ENCODE results near the gene RPS6KB1. TPM values are rescaled to one million over a fixed set of nuclear protein-coding genes. Genes with fewer than 3 reads are reported as not detected.

The RPS6KB1 gene
- total and polyA plus RNA-seq, 2 donors (not counting 1 experiment from before 2014, with no cell fraction given) = 15.6 to 69.7 TPM

DNA sequence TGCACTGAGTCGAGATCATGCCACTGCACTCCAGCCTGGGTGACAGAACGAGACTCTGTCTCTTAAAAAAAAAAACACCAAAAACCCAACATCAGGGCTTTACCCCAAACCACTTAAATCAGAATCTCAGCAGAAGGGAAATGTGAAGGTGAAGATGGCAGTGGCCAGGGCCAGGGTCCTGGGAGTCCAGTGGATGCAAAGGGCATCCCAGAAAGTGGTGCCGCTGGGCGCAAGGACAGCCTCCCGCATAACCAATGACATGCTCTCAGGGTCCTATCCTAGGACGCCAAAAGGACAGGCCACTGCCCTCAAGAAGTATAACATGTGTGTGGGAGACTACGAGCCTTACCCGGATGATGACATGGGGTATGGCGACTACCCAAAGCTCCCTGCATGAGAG, 8.1 kb upstream of the RPS6KB1 start:
- Histone ChIP-seq H3K9ac (ENCODE audit: low read length) (no peak overlapping the region), H3K27ac (ENCODE audit: low read length in 2 of 2) (no peak overlapping the region), H2AFZ (ENCODE audit: insufficient read depth, low read depth, low read length, poor library complexity, severe bottlenecking) (no peak overlapping the region), H3K27me3 (replicated peaks in 1 of 4; ENCODE audit: control extremely low read depth in 1 of 4, control insufficient read depth in 3 of 4, insufficient read depth in 4 of 4, low read length in 3 of 4) (no peaks in the 10 kb centered on the region), H3K36me3 (replicated peaks in 1 of 2; ENCODE audit: control extremely low read depth in 1 of 2, control insufficient read depth in 1 of 2, extremely low read depth in 1 of 2, insufficient read depth in 2 of 2, low read length in 1 of 2) (peaks cover 14 to 56% of the 10 kb centered on the region in 2 experiments), H4K20me1 (ENCODE audit: control insufficient read depth, insufficient read depth, low read length, poor library complexity, severe bottlenecking) (no peaks in the 10 kb centered on the region), H3K79me2 (ENCODE audit: control insufficient read depth, insufficient read depth, low read length) (peaks cover 13% of the 10 kb centered on the region), H3K4me2 (replicated peaks; ENCODE audit: low read depth, low read length, poor library complexity, severe bottlenecking) (no peak overlapping the region), H3K4me1 (ENCODE audit: control insufficient read depth in 2 of 2, insufficient read depth in 2 of 2, low read length in 2 of 2) (no peaks in the 10 kb centered on the region), H3K9me3 (ENCODE audit: control extremely low read depth in 1 of 3, control insufficient read depth in 2 of 3, insufficient read depth in 1 of 3, low read length in 2 of 3) (no peaks in the 10 kb centered on the region), H3K4me3 (ENCODE audit: control extremely low read depth in 1 of 5, extremely low read depth in 1 of 5, insufficient read depth in 1 of 5, low read depth in 2 of 5, low read length in 4 of 5) (no peak overlapping the region)
- 100% methylated on average over 7 of the region's 9 CpGs for WGBS (ENCODE audit: insufficient coverage)
- intact Hi-C loops (cut with micrococcal nuclease) = no loop called here
- TF ChIP-seq, protein P1, sequence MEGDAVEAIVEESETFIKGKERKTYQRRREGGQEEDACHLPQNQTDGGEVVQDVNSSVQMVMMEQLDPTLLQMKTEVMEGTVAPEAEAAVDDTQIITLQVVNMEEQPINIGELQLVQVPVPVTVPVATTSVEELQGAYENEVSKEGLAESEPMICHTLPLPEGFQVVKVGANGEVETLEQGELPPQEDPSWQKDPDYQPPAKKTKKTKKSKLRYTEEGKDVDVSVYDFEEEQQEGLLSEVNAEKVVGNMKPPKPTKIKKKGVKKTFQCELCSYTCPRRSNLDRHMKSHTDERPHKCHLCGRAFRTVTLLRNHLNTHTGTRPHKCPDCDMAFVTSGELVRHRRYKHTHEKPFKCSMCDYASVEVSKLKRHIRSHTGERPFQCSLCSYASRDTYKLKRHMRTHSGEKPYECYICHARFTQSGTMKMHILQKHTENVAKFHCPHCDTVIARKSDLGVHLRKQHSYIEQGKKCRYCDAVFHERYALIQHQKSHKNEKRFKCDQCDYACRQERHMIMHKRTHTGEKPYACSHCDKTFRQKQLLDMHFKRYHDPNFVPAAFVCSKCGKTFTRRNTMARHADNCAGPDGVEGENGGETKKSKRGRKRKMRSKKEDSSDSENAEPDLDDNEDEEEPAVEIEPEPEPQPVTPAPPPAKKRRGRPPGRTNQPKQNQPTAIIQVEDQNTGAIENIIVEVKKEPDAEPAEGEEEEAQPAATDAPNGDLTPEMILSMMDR (IDR thresholded peaks at IDR 0.05) = no peak
- no peak for TF ChIP-seq EZH2 (IDR thresholded peaks at IDR 0.05; ENCODE audit: borderline replicate concordance, insufficient read depth, low read depth, low read length, poor library complexity, severe bottlenecking)
- H3K4me3 Mint-ChIP-seq = no peak overlapping the region
- POLR2A ChIA-PET = interaction anchor here (0.6 to 0.7 kb wide), 2 partner anchors 113 to 180 kb away, joined by 4 to 5 read pairs; no protein-coding TSS in a partner anchor
- ATAC-seq (ENCODE audit: low read depth) (no peak), DNase-seq (no peak)
- CTCF ChIA-PET = no interaction called here
- H3K27ac Mint-ChIP-seq = no peak overlapping the region
- no peaks in the 10 kb centered on the region for H3K9me3 Mint-ChIP-seq (ENCODE audit: insufficient read depth)
- peaks cover 7% of the 10 kb centered on the region for H3K4me1 Mint-ChIP-seq
- H3K27me3 Mint-ChIP-seq = no peaks in the 10 kb centered on the region

DNA sequence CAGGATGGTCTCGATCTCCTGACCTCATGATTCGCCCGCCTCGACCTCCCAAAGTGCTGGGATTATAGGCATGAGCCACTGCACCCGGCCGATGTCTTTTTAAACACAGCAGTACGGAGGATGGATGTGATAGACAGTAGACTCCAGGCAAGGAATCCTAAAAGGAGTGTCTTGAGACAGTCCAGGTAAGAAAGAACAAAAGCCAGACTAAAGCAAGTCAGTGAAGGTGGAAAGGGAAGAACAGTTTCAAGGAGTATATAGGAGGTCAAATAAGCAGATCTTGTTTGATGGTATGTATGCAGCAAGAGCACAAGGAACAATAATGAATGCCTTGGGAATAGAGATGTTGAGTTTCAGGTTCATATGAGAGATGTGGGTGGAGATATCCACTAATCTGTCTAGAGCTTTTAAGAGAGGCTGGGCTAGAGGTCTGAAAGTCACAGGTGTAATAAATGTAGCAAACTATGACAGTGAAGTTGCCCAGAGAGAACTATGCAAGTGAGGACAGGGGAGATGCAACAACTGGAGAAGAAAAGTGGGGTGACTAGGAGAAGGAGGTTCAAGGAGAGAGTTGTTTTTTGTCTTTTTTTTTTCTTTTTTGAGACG, 4.7 kb upstream of the RPS6KB1 start:
- Mint-ChIP-seq H3K27ac (peak overlapping the region; percentile 5), H3K4me1 (peaks cover 30% of the 10 kb centered on the region), H3K4me3 (no peak overlapping the region), H3K27me3 (no peaks in the 10 kb centered on the region), H3K9me3 (ENCODE audit: insufficient read depth) (no peaks in the 10 kb centered on the region)
- Histone ChIP-seq H3K4me3 (ENCODE audit: control extremely low read depth in 1 of 5, extremely low read depth in 1 of 5, insufficient read depth in 1 of 5, low read depth in 2 of 5, low read length in 4 of 5) (no peak overlapping the region), H2AFZ (ENCODE audit: insufficient read depth, low read depth, low read length, poor library complexity, severe bottlenecking) (no peak overlapping the region), H3K9ac (ENCODE audit: low read length) (no peak overlapping the region), H3K27ac (ENCODE audit: low read length in 2 of 2) (no peak overlapping the region), H3K4me2 (replicated peaks; ENCODE audit: low read depth, low read length, poor library complexity, severe bottlenecking) (no peak overlapping the region), H3K4me1 (ENCODE audit: control insufficient read depth in 2 of 2, insufficient read depth in 2 of 2, low read length in 2 of 2) (peaks cover 8 to 10% of the 10 kb centered on the region in 2 donors), H3K27me3 (replicated peaks in 1 of 4; ENCODE audit: control extremely low read depth in 1 of 4, control insufficient read depth in 3 of 4, insufficient read depth in 4 of 4, low read length in 3 of 4) (no peaks in the 10 kb centered on the region), H3K79me2 (ENCODE audit: control insufficient read depth, insufficient read depth, low read length) (peaks cover 44% of the 10 kb centered on the region), H4K20me1 (ENCODE audit: control insufficient read depth, insufficient read depth, low read length, poor library complexity, severe bottlenecking) (no peaks in the 10 kb centered on the region), H3K9me3 (ENCODE audit: control extremely low read depth in 1 of 3, control insufficient read depth in 2 of 3, insufficient read depth in 1 of 3, low read length in 2 of 3) (no peaks in the 10 kb centered on the region), H3K36me3 (replicated peaks in 1 of 2; ENCODE audit: control extremely low read depth in 1 of 2, control insufficient read depth in 1 of 2, extremely low read depth in 1 of 2, insufficient read depth in 2 of 2, low read length in 1 of 2) (peaks cover 14 to 37% of the 10 kb centered on the region in 2 experiments)
- ChIA-PET POLR2A (no interaction called here), CTCF (no interaction called here)
- TF ChIP-seq, protein P1 (IDR thresholded peaks at IDR 0.05) = no peak
- no peak for TF ChIP-seq EZH2 (IDR thresholded peaks at IDR 0.05; ENCODE audit: borderline replicate concordance, insufficient read depth, low read depth, low read length, poor library complexity, severe bottlenecking)
- intact Hi-C loops (cut with micrococcal nuclease) = no loop called here
- DNase-seq (no peak), ATAC-seq (ENCODE audit: low read depth) (no peak)
- 97% methylated on average over 7 of the region's 8 CpGs for WGBS (ENCODE audit: insufficient coverage)

All from B cell (primary cell).